Vagina (tissue), 2 donors: ENCODE measurements around the gene DNAJC4. TPM values are rescaled to one million over a fixed set of nuclear protein-coding genes. Genes with fewer than 3 reads are reported as not detected.

Experiments used
- DNase-seq, 2 donors: peaks; one replicate each; pipeline ENCODE4 v3.0.0-alpha.2; 2017; ENCODE audit errors: extremely low spot score in 2 of 2
- H3K27ac ChIP-seq: fragments of 200-600 bp; sonication (generic); one replicate; pipeline ENCODE4 v1.5.1; 2019
- H3K27me3 ChIP-seq: fragments of 200-600 bp; sonication (generic); one replicate; pipeline ENCODE4 v1.5.1; 2019
- H3K36me3 ChIP-seq, 2 donors: fragments of 200-600 bp; sonication (generic); one replicate each; pipeline ENCODE4 v1.5.1; 2017 to 2019
- H3K4me1 ChIP-seq: fragments of 200-600 bp; sonication (generic); one replicate; pipeline ENCODE4 v1.5.1; 2019
- H3K4me3 ChIP-seq, 2 donors: fragments of 200-600 bp; sonication (generic); 1 replicate in 1 of 2; 2 replicates in 1 of 2; pipeline ENCODE4 v1.5.1; 2016 to 2019
- H3K9me3 ChIP-seq: fragments of 200-600 bp; sonication (generic); one replicate; pipeline ENCODE4 v1.5.1; 2019
- CTCF ChIP-seq, 3 experiments: fragments of 450-650 bp in 2 of 3; fragments of 200-600 bp in 1 of 3; sonication (generic) in 1 of 3; IDR thresholded peaks; one replicate each; pipeline ENCODE4 v1.5.1; 2017 to 2019; ENCODE audit warnings: antibody characterized with exemption in 3 of 3, mild to moderate bottlenecking in 2 of 3, moderate library complexity in 2 of 3
- POLR2A ChIP-seq, 2 donors: fragments of 450-650 bp; IDR thresholded peaks; one replicate each; pipeline ENCODE4 v1.6.1; 2017; ENCODE audit warnings: antibody characterized with exemption in 2 of 2, mild to moderate bottlenecking in 2 of 2, moderate library complexity in 2 of 2
- POLR2AphosphoS5 ChIP-seq, 2 donors: sonication (generic); formaldehyde crosslinking; IDR thresholded peaks; one replicate each; pipeline ENCODE4 v1.9.0; 2017; ENCODE audit warnings: antibody characterized with exemption in 2 of 2, mild to moderate bottlenecking in 2 of 2, low read depth in 1 of 2; ENCODE audit not compliant: insufficient read depth in 1 of 2
- intact Hi-C: fragments of 100-400 bp; cut with DNase I; formaldehyde crosslinking; loops from one replicate; pipeline ENCODE4 v1.15.1; 2023
- total RNA-seq: library from RNA; depleted of rRNA; stranded (reverse); fragments of >200 nt; gene quantifications from one replicate; pipeline ENCODE4 v1.2.3, GENCODE V29; 2016

DNAJC4 gene
- total RNA-seq, 1 donor from 2014 or later: 43.7 TPM

GRCh38 chr11:64268893-64269539, 38.7 kb downstream of the DNAJC4 start:
- Histone ChIP-seq H3K36me3 (peaks cover 0 to 23% of the 10 kb centered on the region in 2 donors), H3K27me3 (no peaks in the 10 kb centered on the region), H3K9me3 (no peaks in the 10 kb centered on the region), H3K4me1 (peaks cover 33% of the 10 kb centered on the region), H3K4me3 (peak overlapping the region; percentile 87 to 92), H3K27ac (peak overlapping the region; percentile 98)
- TF ChIP-seq CTCF (IDR thresholded peaks at IDR 0.05): no peak
- TF ChIP-seq POLR2AphosphoS5 (IDR thresholded peaks at IDR 0.05; ENCODE audit: insufficient read depth in 1 of 2, low read depth in 1 of 2): peak in 1 of 2 donors; percentile 2
- no peak for TF ChIP-seq POLR2A (IDR thresholded peaks at IDR 0.05)
- intact Hi-C loops: no loop called here
- no peak for DNase-seq

GRCh38 chr11:64269540-64270220, 39.3 kb downstream of the DNAJC4 start:
- intact Hi-C loops: loop anchor here (2.0 kb wide), 1 partner anchor 23 kb away; the partner anchor contains the start of gene PPP1R14B
- Histone ChIP-seq H3K4me1 (peaks cover 33% of the 10 kb centered on the region), H3K4me3 (peak overlapping the region; percentile 87 to 92), H3K9me3 (no peaks in the 10 kb centered on the region), H3K36me3 (peaks cover 0 to 18% of the 10 kb centered on the region in 2 donors), H3K27me3 (no peaks in the 10 kb centered on the region), H3K27ac (peak overlapping the region; percentile 98)
- TF ChIP-seq CTCF (IDR thresholded peaks at IDR 0.05) (no peak), POLR2AphosphoS5 (IDR thresholded peaks at IDR 0.05; ENCODE audit: insufficient read depth in 1 of 2, low read depth in 1 of 2) (peak in 1 of 2 donors; percentile 99)
- DNase-seq: peak in 1 of 2 donors; percentile 100

GRCh38 chr11:64275031-64275800, 44.9 kb downstream of the DNAJC4 start:
- H3K27me3 ChIP-seq: no peaks in the 10 kb centered on the region
- H3K9me3 ChIP-seq: no peaks in the 10 kb centered on the region
- no peak overlapping the region for H3K4me3 ChIP-seq
- H3K36me3 ChIP-seq: peaks cover 0 to 12% of the 10 kb centered on the region in 2 donors
- no peak overlapping the region for H3K27ac ChIP-seq
- TF ChIP-seq CTCF (IDR thresholded peaks at IDR 0.05) (no peak), POLR2A (IDR thresholded peaks at IDR 0.05) (no peak), POLR2AphosphoS5 (IDR thresholded peaks at IDR 0.05; ENCODE audit: insufficient read depth in 1 of 2, low read depth in 1 of 2) (no peak)
- no peak for DNase-seq
- intact Hi-C loops: no loop called here
- H3K4me1 ChIP-seq: peaks cover 22% of the 10 kb centered on the region

GRCh38 chr11:64275841-64276240, 45.5 kb downstream of the DNAJC4 start:
- Histone ChIP-seq H3K4me1 (peaks cover 22% of the 10 kb centered on the region), H3K27ac (no peak overlapping the region), H3K4me3 (no peak overlapping the region), H3K27me3 (no peaks in the 10 kb centered on the region), H3K9me3 (no peaks in the 10 kb centered on the region), H3K36me3 (peaks cover 0 to 12% of the 10 kb centered on the region in 2 donors)
- no peak for TF ChIP-seq CTCF (IDR thresholded peaks at IDR 0.05)
- TF ChIP-seq POLR2A (IDR thresholded peaks at IDR 0.05): no peak
- no peak for TF ChIP-seq POLR2AphosphoS5 (IDR thresholded peaks at IDR 0.05; ENCODE audit: insufficient read depth in 1 of 2, low read depth in 1 of 2)
- intact Hi-C loops: no loop called here
- no peak for DNase-seq
